HG03575 (cell line): Measurements from ENCODE around the gene FAM83G.
"Not testable (repeated sequence)": the region's sequence is repeated elsewhere in the genome, so short reads cannot be mapped to it uniquely, and the experiment has no call there.

Experiments used
- ATAC-seq: cut with Tn5 transposase; IDR thresholded peaks from one replicate; pipeline ENCODE4 v1.9.1; 2021; ENCODE audit not compliant: unreplicated experiment, insufficient number of reproducible peaks, low FRiP score; ENCODE audit errors: extremely low read depth

FAM83G gene

DNA sequence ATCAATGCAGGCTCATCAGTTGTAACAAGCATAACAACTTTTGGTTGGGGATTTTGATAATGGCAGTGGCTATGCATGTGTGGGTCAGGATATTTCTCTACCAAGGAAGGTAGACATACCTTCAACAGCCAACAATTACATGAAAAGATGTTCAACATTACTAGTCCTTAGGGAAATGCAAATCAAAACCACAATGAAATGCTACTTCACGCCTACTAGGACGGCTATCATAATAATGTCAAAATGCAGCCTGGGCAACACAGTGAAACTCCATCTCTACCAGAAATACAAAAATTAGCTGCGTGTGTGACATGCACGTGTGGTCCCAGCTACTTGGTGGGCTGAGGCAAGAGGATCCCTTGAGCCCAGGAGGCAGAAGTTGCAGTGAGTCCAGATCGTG lies 59.9 kb downstream of the FAM83G start:
- ATAC-seq = no peak

DNA sequence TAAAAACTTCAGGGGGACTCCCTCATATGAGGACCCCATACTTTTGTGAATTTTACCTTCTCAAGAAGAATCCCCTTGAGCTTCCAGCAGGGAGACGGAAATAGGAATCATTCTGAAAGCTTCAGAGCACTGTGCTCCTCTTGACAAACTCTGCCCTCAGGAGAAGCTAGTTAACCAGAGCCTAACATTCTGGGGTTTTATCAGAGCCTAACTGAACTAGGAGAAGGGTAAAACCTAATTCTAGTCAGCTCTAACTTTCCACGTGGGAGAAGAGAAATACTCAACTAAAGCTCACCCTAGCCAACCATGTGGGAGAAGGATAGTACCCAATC lies 65.9 kb downstream of the FAM83G start:
- no peak for ATAC-seq

DNA sequence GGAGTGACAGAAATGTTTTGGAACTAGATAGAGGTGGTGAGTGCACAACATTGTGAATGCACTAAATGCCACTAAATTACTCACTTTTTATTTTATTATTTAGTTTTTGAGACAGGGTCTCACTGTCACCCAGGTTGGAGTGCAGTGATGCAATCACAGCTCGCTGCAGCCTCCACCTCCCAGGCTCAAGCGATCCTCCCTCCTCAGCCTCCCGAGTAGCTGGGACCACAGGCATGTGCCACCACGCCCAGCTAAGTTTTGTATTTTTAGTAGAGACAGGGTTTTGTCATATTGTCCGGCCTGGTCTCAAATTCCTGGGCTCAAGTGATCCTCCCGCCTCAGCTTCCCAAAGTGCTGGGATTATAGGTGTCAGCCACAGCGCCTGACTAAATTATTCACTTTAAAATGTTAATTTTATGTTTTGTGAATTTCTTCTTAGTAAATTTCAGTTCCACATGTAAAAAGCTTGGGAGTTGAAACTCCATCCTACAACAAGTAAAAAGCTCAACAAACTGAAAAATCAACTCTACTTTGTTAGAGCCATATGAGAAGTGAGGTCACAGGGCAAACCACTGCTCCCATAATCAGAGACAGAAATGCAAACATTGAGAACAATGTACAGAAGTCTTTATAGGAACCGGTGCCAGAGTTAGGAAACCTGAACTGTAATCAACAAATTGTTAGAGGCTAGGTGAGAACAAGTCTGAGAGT lies 66.4 kb downstream of the FAM83G start:
- no peak for ATAC-seq

DNA sequence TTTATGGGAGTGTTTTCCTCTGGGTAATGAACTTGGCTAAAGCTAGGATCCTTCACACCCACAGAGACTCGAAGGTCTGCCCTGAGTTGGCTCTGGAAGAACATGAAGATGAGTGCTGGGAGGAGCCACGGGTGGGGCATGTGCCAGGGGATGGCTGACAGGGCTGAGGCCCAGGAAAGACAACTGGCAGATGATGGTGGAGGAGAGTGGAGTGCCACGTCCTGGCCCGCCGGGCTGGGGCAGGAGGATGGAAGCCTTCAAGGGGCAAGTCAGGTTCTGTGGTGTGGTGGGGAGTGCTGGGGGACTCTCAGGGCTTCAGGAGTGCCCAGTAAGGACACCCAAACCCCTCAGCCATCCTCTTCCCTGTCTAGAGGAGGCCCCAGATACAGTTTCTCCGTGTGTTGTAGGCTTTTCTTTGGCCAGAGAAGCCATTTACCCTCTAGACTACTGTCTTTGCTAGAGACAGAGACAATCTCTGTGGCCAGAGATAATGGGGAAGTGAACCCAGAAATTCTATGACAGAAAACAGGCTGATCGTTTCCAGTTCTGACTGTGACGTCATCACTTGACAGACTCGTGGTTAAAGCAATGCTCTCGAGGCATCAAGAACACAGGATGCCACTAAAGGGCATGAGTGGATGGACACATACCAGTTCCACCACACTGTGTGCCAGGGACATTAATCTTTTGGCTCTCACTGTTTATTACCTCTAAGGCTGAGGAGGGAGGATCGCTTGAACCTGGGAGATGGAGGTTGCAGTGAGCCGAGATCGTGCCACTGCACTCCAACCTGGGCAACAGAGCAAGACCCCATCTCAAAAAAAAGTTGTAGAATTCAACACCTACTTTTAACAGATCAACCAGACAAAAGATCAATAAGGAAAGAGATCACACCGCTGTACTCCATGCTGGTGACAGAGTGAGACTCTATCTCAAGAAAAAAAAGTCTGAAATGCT lies 71.2 kb downstream of the FAM83G start:
- ATAC-seq = no peak

DNA sequence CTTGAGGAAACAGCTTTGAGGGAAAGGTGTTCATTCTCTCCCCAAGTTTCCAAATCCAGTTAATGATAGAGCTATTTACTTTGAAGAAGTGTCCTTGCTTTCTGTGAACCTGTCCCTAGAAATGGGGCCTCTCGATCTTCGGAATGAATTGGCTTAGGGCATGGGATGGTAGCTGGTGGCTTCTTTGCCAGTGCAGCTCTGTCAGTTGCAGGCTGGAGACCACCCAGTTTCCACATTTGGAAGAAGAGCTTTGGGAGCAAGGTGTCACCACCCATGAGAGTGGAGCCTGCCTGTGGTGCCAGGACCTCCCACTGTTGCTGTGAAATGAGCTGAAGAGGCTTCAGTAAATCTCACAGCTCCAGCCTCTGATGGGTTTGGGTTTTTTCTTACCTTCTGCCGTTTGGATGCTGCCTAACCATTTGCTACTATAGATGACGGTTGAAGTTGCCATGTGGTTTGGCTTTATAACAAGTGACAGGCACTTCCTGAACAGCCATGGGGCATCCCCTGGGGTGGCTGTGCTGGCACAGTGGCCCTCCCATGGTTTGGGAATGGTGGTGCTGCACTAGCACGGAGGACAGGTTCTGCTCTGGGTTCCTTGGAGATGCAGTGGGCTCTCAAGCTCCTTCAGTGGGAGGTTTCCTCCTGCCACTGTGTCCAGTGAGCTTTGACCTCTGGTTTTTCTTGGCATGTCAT lies 72.1 kb downstream of the FAM83G start:
- ATAC-seq = no peak

DNA sequence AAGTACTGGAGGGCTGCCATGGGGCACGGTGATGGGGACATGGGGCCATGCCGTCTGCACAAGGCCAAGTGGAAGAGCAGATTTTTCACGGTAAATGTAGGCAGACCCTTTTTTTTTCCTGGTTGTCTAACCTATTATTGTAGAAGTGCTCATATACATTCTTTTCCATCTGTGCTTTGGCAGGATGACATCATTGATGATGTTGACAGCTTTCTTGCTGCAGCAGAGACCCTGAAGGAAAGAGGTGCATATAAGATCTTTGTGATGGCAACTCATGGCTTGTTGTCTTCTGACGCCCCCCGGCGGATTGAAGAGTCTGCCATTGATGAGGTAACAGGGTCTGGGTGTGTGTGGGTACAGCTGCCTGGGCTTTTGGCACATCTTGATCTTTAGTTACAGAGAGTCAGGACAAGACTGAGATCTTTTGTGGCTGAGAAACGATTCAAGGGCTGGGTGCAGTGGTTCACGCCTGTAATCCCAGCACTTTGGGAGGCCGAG lies 75.9 kb downstream of the FAM83G start:
- no peak for ATAC-seq

DNA sequence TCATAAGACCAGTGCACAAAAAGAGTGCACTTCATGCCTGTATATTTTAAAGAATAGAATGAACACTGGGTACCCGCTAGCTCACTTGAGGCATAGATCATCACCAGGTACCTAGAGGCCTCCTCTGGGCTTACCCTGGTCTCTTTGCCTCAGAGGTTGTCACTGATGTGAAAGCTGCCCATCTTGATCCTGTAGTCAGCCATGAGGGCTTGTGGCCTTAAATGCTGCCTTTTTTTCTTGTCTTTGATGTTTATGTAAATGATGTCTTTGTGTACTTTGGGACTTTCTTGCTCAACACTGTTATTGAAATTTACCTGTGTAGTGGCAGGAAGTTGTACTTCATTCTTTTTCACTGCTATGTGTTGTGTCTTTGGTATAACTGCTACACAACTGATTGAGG lies 79.4 kb downstream of the FAM83G start:
- ATAC-seq = no peak

DNA sequence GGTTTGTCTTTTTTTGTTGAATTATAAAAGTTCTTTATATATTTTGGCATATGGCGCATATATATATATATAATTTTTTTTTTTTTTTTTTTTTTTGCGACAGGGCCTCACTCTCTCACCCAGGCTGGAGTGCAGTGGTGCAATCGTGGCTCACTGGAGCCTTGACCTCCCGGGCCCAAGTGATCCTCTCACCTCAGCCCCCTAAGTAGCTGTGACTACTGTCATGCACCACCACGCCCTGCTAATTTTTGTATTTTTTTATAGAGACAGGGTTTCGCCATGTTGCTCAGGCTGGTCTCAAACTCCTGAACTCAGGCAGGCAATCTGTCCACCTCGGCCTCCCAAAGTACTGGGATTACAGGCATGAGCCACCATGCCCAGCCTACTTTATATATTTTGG lies 82.0 kb downstream of the FAM83G start:
- ATAC-seq = not testable (repeated sequence)

DNA sequence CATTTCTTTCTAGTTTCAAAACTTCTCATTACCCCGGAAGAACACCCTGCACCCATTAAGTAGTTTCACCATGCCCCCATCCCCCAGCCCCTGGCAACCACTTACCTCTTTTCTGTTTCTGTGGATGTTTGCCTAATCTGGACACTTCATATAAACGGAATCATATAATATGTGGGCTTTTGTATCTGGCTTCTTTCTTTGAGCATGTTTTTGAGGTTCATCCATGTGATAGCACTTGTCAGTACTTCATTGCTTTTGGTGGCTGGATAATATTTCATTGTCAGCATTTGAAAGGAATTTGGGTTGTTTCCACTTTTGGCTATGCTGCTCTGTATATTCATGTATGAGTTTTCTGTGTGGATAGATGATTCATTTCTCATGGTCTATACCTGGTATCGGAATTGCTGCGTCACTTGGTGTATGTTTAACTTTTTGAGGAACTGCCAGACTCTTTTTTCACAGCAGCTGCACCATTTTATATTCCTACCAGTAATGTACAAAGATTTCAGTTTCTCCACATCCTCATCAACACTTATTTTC lies 82.6 kb downstream of the FAM83G start:
- ATAC-seq = no peak

DNA sequence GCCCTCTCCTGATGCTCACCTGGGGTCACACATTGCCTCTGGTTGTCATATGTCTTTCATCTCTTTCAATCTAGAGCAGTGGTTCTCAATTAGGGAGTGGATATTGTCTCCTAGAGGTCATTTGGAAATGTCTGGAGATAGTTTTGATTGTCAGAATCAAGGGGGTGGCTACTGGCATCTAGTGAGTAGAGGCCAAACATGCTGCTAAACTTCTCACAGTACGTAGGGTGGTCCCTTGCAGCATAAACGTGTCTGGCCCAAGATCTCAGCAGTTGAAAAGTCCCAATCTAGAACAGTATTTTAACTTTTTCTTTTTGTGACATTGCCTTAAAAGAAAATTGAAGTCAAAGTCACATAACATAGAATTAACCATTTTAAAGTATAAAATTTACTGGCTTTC lies 83.1 kb downstream of the FAM83G start:
- ATAC-seq = no peak

DNA sequence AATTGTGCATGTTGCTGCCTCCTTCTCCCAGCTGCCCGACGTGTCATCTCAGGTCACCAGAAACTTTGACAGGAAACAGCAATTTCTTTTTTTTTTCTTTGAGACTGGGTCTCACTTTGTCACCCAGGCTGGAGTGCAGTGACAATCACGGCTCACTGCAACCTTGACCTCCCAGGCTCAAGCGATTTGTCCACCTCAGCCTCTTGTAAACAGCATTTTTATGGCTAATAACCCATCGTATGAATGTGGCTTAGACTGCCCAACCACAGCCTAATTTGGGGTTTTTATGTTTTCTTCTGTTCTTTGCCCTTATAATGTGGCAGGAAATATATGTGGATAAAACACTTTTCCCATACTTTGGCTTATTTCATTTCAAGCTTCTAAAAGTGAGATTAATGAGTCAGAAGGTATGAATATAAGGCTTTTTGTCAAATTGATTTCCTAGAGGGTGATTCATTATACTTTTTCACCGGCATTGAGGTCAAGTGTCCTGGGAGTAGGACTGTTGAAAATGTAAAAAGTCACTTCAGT lies 83.6 kb downstream of the FAM83G start:
- ATAC-seq = no peak

DNA sequence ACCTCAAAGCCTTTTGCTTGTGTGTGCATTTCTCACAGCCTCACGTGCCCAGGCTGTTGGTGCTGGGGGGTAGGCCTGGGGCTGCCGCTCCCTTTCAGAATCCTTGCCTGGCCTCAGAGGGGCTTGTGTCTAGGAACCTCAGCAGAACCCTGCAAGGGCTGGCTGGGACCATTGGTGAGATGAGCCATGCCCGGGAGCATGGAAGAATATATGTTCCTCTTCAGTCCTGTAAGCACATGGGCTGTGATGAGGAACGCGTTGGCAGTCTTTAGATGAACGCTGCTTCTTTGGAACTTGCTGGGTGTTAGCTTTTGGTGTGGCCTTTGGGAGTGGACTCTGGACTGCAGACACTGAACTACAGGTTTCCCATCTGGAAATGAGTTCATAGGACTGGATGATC lies 84.6 kb downstream of the FAM83G start:
- ATAC-seq = no peak
